GM18951 (cell line): ENCODE results near the gene KLF11.
"Not testable (repeated sequence)": the region's sequence is repeated elsewhere in the genome, so short reads cannot be mapped to it uniquely, and the experiment has no call there.

Experiments
- POLR2A ChIP-seq: IDR thresholded peaks from 4 replicates; pipeline ENCODE4 v1.6.1; 2011; ENCODE audit warnings: mild to moderate bottlenecking; ENCODE audit not compliant: insufficient read length, insufficient read depth; ENCODE audit errors: extremely low read depth
- in situ Hi-C: fragments of 300-500 bp; cut with MboI; formaldehyde crosslinking; loops from one replicate; pipeline ENCODE4 v1.12.0; 2022; ENCODE audit warnings: low sequenced_read_pairs, mixed read lengths, inconsistent platforms; ENCODE audit not compliant: unreplicated experiment

KLF11 gene

DNA sequence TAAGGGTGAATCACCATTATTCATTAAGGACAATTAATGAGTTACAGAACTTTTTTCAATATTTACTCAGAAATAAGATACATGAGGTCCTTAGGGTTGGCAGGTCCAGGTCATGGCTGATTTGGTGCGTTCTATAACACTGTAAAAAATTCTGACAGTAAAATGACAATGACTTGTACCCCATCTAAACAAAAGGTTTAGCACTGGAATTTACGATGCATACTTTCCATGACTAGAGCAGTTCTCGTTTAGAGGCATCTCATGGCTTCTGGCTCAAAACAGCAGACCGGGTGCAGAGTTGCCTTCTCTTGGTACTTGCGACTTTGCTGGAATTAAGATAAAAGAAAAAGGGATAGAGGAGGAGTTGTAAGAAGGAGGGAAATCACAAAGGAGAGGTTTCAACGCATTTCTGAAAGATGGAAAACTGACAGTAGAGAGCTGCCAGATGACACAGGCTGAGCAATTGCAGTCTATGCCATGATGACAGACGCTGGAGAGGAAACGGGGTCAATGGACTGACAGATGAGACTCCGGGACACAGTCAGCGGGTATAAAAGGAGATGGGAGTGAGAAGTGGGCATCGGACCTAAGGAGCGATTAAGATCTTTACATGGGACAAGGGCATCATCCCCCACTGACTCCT, 41.0 kb downstream of the KLF11 start:
- no peak for TF ChIP-seq POLR2A
- in situ Hi-C loops = no loop called here

DNA sequence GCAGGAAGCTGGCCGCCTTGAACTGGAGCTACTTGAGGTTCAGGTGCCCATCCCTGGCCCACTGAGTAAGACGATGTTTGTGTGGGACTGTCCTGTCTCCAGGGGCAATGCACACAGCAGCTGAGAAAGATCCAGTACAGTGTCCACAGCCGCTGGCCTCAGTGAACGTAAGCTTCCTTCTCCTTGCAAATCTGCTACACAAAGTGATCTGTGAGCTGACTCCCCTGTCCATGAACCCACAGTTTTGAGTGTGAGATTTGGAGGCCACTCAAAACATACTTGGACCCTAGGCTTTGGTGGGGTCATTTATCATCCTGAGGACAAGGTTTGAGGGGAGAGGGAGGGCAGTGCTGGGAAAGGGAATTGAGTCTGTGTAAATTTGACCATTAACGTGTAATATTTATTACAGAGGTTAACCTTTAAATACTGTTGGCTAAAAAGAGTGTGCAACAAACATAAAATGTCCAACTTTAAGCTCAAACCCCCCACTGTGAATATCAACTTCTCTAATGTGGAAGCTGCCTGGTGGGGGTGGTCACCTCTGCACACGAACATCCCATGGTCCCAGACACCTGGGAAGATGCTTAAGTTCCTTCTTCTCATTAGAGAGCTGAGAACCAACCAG, 41.8 kb downstream of the KLF11 start:
- TF ChIP-seq POLR2A = no peak
- in situ Hi-C loops = no loop called here

GRCh38 chr2:10085668-10086059, 42.3 kb downstream of the KLF11 start:
- TF ChIP-seq POLR2A = no peak
- in situ Hi-C loops = no loop called here

GRCh38 chr2:10086950-10087349, 43.6 kb downstream of the KLF11 start:
- in situ Hi-C loops = no loop called here
- TF ChIP-seq POLR2A = no peak

DNA sequence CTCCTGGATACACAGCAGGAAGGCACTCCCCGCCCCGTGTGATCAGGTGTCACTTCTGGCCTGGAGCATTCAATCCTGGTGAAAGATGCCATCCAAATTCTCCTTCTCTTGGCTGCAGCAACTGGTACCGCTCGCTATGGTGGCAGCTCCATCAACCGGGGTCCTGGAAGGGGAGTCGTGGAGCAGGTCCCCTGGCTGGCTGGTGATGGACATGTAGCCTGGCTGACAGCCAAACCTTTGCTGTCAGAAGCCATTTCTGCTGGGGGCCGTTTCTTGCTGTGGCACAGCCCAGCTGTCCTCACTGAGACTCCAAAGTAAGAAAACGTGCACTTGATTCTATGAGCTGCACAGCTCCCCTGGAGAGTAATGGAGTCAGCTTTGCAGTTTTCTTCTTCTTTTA, 44.0 kb downstream of the KLF11 start:
- TF ChIP-seq POLR2A = no peak
- in situ Hi-C loops = no loop called here

- in situ Hi-C loops = no loop called here
- TF ChIP-seq POLR2A = no peak
Measured at GRCh38 chr2:10089565-10090190, 46.3 kb downstream of the KLF11 start.

DNA sequence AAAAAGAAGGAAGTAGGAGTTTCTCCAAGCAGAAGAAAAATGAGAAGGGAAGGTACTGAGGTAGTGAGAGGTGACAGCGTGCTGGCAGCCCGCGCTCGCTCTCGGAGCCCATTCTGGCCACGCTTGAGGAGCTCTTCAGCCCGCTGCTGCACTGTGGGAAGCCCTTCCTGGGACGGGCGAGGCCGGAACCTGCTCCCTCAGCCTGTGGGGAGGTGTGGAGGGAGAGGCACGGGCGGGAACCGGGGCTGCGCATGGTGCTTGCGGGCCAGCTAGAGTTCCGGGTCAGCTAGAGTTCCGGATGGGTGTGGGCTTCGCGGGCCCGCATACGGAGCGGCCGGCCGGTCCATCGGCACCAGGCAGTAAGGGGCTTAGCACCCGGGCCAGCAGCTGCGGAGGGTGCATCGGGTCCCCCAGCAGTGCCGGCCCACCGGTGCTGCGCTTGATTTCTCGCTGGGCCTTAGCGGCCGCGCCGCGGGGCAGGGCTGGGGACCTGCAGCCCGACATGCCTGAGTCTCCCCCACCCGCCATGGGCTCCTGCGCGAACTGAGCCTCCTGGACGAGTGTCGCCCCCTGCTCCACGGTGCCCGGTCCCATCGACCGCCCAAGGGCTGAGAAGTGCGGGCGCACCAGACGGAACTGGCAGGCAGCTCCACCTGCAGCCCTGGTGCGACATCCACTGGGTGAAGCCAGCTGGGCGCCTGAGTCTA, 48.0 kb downstream of the KLF11 start:
- TF ChIP-seq POLR2A = peak; percentile 41
- in situ Hi-C loops = no loop called here

GRCh38 chr2:10091889-10092244, 48.5 kb downstream of the KLF11 start:
- in situ Hi-C loops = not testable (repeated sequence)

GRCh38 chr2:10094271-10094814, 51.0 kb downstream of the KLF11 start:
- no peak for TF ChIP-seq POLR2A
- in situ Hi-C loops = no loop called here

DNA sequence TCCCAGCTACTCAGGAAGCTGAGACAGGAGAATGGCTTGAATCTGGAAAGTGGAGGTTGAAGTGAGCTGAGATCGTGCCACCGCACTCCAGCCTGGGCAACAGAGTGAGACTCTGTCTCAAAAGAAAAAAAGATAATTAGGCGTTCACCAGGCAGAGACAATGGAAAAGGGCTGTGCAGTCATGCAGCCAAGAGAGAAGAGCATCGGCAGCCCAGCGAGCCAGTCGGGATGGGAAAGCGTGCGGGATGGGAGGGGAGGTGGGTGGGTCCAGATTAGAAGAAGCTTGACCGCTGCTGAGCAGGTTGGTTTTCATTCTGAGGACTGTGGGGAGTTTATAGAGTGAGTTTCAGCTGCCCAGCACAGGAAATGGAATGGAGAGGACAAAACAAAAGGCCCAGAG, 51.8 kb downstream of the KLF11 start:
- in situ Hi-C loops = no loop called here
- TF ChIP-seq POLR2A = no peak

GRCh38 chr2:10096641-10097040, 53.3 kb downstream of the KLF11 start:
- TF ChIP-seq POLR2A = no peak
- in situ Hi-C loops = no loop called here

DNA sequence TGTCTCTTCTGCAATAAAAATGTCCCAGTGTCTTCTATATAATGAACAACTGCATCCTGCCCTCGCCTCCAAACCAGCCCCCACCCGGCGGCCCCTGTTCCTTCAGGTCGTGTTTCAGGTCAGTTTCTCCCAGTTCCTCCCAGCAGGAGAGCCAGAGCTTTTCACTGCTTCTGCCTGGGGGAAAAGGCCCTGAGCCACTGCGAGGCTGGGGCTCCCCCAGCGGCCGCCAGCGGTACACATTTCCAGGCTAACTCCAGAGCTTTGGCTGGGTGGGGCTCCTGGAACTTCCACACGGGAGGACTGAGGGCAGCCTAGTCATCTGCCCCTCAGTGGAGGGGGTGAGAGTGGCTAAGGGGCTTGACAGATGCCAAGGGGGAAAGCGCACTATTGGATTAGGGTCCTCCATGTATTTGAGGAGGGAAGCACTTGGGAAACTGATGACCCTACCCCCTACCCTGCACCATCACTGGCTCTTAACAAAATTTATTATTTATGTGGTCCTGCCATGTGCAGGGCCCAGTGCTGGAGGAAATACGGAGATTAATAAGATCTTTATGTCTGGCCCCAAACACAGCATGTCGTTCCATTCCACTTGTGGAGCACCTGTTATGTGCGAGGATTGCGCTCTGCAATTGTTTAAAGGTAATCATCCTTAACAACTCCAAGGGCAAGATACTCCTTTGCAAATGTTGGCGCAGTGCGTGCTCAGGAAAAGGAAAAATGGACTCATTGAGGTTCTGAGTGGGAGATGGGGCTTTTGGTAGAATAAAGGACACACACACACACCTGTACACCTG, 54.2 kb downstream of the KLF11 start:
- in situ Hi-C loops = no loop called here
- no peak for TF ChIP-seq POLR2A

- in situ Hi-C loops = no loop called here
- TF ChIP-seq POLR2A = no peak
Measured at GRCh38 chr2:10101491-10101890, 58.1 kb downstream of the KLF11 start.
